ENCODE results near the gene HCRT.

Gene HCRT

GRCh38 chr17:42182927-42183734, 2.1 kb downstream of the HCRT start:
- Histone ChIP-seq H3K9me3 (ENCODE audit: insufficient read depth, low read length) (no peaks in the 10 kb centered on the region), H3K9ac (ENCODE audit: insufficient read length, low read depth) (peak overlapping the region; percentile 63), H3K36me3 (ENCODE audit: insufficient read depth, insufficient read length, low read length) (no peaks in the 10 kb centered on the region), H3K27me3 (ENCODE audit: insufficient read depth, insufficient read length) (peaks cover 76% of the 10 kb centered on the region), H3K4me1 (ENCODE audit: insufficient read depth, insufficient read length) (peaks cover 29% of the 10 kb centered on the region), H3K4me3 (ENCODE audit: insufficient read length, low read depth) (peak overlapping the region; percentile 51)
- TF ChIP-seq YY1 (IDR thresholded peaks at IDR 0.05; ENCODE audit: insufficient read depth, insufficient read length) (no peak), ZNF274 (IDR thresholded peaks at IDR 0.05; ENCODE audit: low read depth, low read length) (no peak), SUZ12 (IDR thresholded peaks at IDR 0.05; ENCODE audit: extremely low read depth, insufficient read depth, insufficient read length) (no peak)
- DNase-seq (ENCODE audit: low read depth, low spot score) = no peak

DNA sequence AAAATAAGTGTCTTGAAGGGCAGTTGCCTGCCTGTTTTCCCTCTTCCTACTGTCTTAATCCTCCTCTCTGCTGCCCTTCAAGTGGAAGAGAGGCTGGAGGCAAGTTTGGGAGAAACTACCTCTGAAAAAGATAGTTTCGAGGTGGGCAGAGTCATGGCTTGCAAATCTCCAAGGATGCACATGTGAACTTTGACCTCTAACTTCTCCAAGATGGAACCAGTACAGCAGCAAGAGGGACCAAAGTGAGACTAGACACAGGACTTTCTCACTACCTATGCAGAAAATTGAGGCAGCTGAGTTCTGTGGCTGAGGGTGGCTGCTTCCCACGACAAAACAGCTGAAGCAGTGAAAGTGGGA, 3.4 kb downstream of the HCRT start:
- Histone ChIP-seq H3K4me1 (ENCODE audit: insufficient read depth, insufficient read length) (peaks cover 25% of the 10 kb centered on the region), H3K4me3 (ENCODE audit: insufficient read length, low read depth) (no peak overlapping the region), H3K36me3 (ENCODE audit: insufficient read depth, insufficient read length, low read length) (no peaks in the 10 kb centered on the region), H3K9ac (ENCODE audit: insufficient read length, low read depth) (no peak overlapping the region), H3K9me3 (ENCODE audit: insufficient read depth, low read length) (no peaks in the 10 kb centered on the region), H3K27me3 (ENCODE audit: insufficient read depth, insufficient read length) (peaks cover 84% of the 10 kb centered on the region)
- no peak for DNase-seq (ENCODE audit: low read depth, low spot score)
- TF ChIP-seq SUZ12 (IDR thresholded peaks at IDR 0.05; ENCODE audit: extremely low read depth, insufficient read depth, insufficient read length) (no peak), ZNF274 (IDR thresholded peaks at IDR 0.05; ENCODE audit: low read depth, low read length) (no peak), YY1 (IDR thresholded peaks at IDR 0.05; ENCODE audit: insufficient read depth, insufficient read length) (no peak)

DNA sequence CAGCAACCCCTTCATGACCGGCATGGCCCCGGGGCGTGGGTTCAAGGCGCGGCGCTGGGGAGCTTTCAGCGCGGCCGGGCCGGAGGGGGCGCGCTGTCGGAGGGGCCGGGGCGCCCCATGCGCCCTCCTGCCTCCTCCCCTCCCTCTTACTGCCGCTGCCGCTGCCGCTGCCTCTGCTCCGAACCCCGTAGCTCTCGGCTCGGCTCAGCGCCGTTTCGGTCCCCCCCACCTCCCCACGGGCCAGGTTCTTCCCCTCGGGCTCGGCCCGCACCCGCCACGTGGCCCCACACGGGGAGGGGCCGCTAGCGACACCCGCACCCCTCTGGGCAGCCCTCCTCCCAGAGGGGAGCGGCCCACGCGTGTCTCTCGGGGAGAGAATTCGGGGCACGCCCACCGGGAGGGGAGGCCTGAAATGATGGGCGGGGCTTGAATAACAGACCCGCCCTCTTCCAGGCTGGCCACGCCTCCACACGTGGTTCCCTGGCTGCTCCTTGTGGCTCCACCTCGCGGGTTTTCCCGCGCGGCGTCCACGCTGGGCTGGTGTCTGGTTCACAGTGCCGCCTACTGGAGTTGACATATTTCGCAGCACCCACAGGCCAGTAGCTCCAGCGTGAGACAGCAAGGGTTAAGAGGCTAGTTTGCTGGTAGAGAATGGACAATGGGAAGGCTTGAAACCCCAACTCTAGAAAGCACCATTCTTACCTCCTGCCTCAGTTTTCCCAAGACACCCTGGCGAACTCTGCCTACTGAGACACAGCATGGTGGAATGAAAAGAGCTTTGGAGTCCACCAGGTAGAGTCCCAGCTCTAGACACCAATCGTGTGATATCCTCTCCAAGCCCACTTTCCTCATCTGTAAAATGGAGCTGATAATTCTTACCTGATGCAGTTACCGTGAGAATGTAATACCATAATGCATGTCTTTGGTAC, 4.1 kb downstream of the HCRT start, which contains the start of gene KCNH4:
TSS of gene KCNH4 (minus strand) at position 221 of the 929 bp plus-strand sequence. CDS start at position 24, 197 bp downstream.
- H3K27me3 ChIP-seq (ENCODE audit: insufficient read depth, insufficient read length) = peaks cover 84% of the 10 kb centered on the region
- peaks cover 25% of the 10 kb centered on the region for H3K4me1 ChIP-seq (ENCODE audit: insufficient read depth, insufficient read length)
- no peak for DNase-seq (ENCODE audit: low read depth, low spot score)
- H3K9me3 ChIP-seq (ENCODE audit: insufficient read depth, low read length) = no peaks in the 10 kb centered on the region
- peak within 1 kb of the TSS; percentile 55 for H3K4me3 ChIP-seq (ENCODE audit: insufficient read length, low read depth)
- peak within 1 kb of the TSS; percentile 68 for H3K9ac ChIP-seq (ENCODE audit: insufficient read length, low read depth)
- H3K36me3 ChIP-seq (ENCODE audit: insufficient read depth, insufficient read length, low read length) = no peaks in the 10 kb centered on the region
- TF ChIP-seq YY1 (IDR thresholded peaks at IDR 0.05; ENCODE audit: insufficient read depth, insufficient read length) = no peak
- TF ChIP-seq SUZ12 (IDR thresholded peaks at IDR 0.05; ENCODE audit: extremely low read depth, insufficient read depth, insufficient read length) = no peak
- no peak for TF ChIP-seq ZNF274 (IDR thresholded peaks at IDR 0.05; ENCODE audit: low read depth, low read length)

DNA sequence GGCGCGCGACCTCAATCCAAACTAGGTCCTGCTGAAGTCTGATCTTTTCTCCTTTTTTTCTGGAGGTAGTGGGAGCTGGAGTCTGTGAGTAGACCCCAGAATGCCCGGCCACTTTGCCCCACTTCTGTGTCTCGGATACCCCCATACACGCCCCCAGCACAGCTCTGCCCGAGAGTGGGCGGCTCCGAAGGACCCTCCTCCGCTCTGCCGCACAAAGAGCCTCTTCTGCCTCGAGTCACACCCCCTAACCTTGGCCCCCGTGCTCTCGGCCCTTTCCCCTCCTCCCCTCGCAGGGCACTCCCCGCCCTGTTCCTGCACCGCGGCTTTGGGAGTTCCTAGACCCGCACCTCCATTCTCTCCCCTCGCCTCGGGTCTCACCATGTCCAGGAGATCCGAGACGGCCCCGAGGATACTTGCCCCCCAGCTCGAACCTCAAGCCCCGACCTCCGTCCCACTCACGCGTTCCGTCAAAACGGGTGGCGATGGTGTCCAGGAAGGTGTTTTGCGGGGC, 4.8 kb downstream of the HCRT start:
- Histone ChIP-seq H3K36me3 (ENCODE audit: insufficient read depth, insufficient read length, low read length) (no peaks in the 10 kb centered on the region), H3K9me3 (ENCODE audit: insufficient read depth, low read length) (no peaks in the 10 kb centered on the region), H3K4me3 (ENCODE audit: insufficient read length, low read depth) (peak overlapping the region; percentile 55), H3K4me1 (ENCODE audit: insufficient read depth, insufficient read length) (peaks cover 21% of the 10 kb centered on the region), H3K27me3 (ENCODE audit: insufficient read depth, insufficient read length) (peaks cover 79% of the 10 kb centered on the region), H3K9ac (ENCODE audit: insufficient read length, low read depth) (peak overlapping the region; percentile 68)
- DNase-seq (ENCODE audit: low read depth, low spot score) = no peak
- TF ChIP-seq SUZ12 (IDR thresholded peaks at IDR 0.05; ENCODE audit: extremely low read depth, insufficient read depth, insufficient read length) (no peak), ZNF274 (IDR thresholded peaks at IDR 0.05; ENCODE audit: low read depth, low read length) (no peak), YY1 (IDR thresholded peaks at IDR 0.05; ENCODE audit: insufficient read depth, insufficient read length) (no peak)

- H3K9me3 ChIP-seq (ENCODE audit: insufficient read depth, low read length) = no peaks in the 10 kb centered on the region
- H3K4me1 ChIP-seq (ENCODE audit: insufficient read depth, insufficient read length) = peaks cover 16% of the 10 kb centered on the region
- no peaks in the 10 kb centered on the region for H3K36me3 ChIP-seq (ENCODE audit: insufficient read depth, insufficient read length, low read length)
- no peak for TF ChIP-seq ZNF274 (IDR thresholded peaks at IDR 0.05; ENCODE audit: low read depth, low read length)
- no peak for TF ChIP-seq YY1 (IDR thresholded peaks at IDR 0.05; ENCODE audit: insufficient read depth, insufficient read length)
- no peak for TF ChIP-seq SUZ12 (IDR thresholded peaks at IDR 0.05; ENCODE audit: extremely low read depth, insufficient read depth, insufficient read length)
- H3K4me3 ChIP-seq (ENCODE audit: insufficient read length, low read depth) = peak overlapping the region; percentile 55
- DNase-seq (ENCODE audit: low read depth, low spot score) = no peak
- H3K9ac ChIP-seq (ENCODE audit: insufficient read length, low read depth) = no peak overlapping the region
- peaks cover 74% of the 10 kb centered on the region for H3K27me3 ChIP-seq (ENCODE audit: insufficient read depth, insufficient read length)
These were observed 5.3 kb downstream of the HCRT start for GRCh38 chr17:42179911-42180410.

DNA sequence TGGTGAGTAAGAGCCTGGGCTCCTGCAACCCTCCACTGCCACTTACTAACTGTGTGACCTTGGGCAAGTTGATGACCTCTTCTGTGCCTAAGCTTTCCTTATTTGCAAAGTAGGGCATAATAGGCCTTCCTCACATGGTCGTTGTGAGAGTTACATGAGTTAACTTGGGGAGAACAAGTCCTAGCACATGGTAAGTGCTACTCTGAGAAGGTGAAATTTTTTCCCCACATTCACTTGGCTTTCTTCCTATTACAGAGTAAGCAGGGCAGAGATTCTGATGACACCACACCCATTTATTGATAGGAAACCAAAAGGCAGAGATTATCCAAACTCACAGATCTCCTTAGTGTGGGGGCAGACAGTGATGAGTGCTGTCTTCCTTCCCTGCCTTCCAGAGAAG, 5.9 kb downstream of the HCRT start:
- Histone ChIP-seq H3K4me1 (ENCODE audit: insufficient read depth, insufficient read length) (peaks cover 11% of the 10 kb centered on the region), H3K27me3 (ENCODE audit: insufficient read depth, insufficient read length) (peaks cover 67% of the 10 kb centered on the region), H3K9ac (ENCODE audit: insufficient read length, low read depth) (no peak overlapping the region), H3K9me3 (ENCODE audit: insufficient read depth, low read length) (no peaks in the 10 kb centered on the region), H3K36me3 (ENCODE audit: insufficient read depth, insufficient read length, low read length) (no peaks in the 10 kb centered on the region), H3K4me3 (ENCODE audit: insufficient read length, low read depth) (no peak overlapping the region)
- no peak for TF ChIP-seq YY1 (IDR thresholded peaks at IDR 0.05; ENCODE audit: insufficient read depth, insufficient read length)
- no peak for TF ChIP-seq SUZ12 (IDR thresholded peaks at IDR 0.05; ENCODE audit: extremely low read depth, insufficient read depth, insufficient read length)
- DNase-seq (ENCODE audit: low read depth, low spot score) = no peak

Measured in NT2/D1 (cell line).